H54 (cell line): Measurements from ENCODE around the gene CAV2.
"Not testable (repeated sequence)": the region's sequence is repeated elsewhere in the genome, so short reads cannot be mapped to it uniquely, and the experiment has no call there.

Experiments used
- DNase-seq: peaks from one replicate; pipeline ENCODE4 v3.0.0; 2011; ENCODE audit warnings: low spot score, mixed read lengths; ENCODE audit not compliant: insufficient read length
- FAIRE-seq: peaks from 3 replicates; lab custom pipeline; 2011; peaks lifted over from hg19 to GRCh38; lab: Jason Lieb, UNC
- POLR2A ChIP-seq: IDR thresholded peaks from 2 replicates; pipeline ENCODE4 v1.6.1; 2011; ENCODE audit warnings: low read depth, mild to moderate bottlenecking, low read length

Gene CAV2

GRCh38 chr7:116483271-116483942, 16.1 kb upstream of the CAV2 start:
- DNase-seq (no peak), FAIRE-seq (no peak)
- no peak for TF ChIP-seq POLR2A

GRCh38 chr7:116484389-116484788, 15.1 kb upstream of the CAV2 start:
- DNase-seq, FAIRE-seq: not testable (repeated sequence)

- FAIRE-seq (no peak), DNase-seq (no peak)
- TF ChIP-seq POLR2A: no peak
Observed at GRCh38 chr7:116487907-116488521, 11.5 kb upstream of the CAV2 start.

- DNase-seq (no peak), FAIRE-seq (peak; percentile 53)
- TF ChIP-seq POLR2A: no peak
Observed at GRCh38 chr7:116490351-116490750, 9.2 kb upstream of the CAV2 start.

- TF ChIP-seq POLR2A: no peak
- DNase-seq (no peak), FAIRE-seq (no peak)
Observed at GRCh38 chr7:116491887-116492653, 7.5 kb upstream of the CAV2 start.

GRCh38 chr7:116492654-116493109, 6.9 kb upstream of the CAV2 start:
- no peak for FAIRE-seq
- no peak for TF ChIP-seq POLR2A

GRCh38 chr7:116493449-116493848, 6.1 kb upstream of the CAV2 start:
- DNase-seq (no peak), FAIRE-seq (no peak)
- TF ChIP-seq POLR2A: no peak

More at GRCh38 chr7:116492654-116493109, 6.9 kb upstream of the CAV2 start:
- no peak for DNase-seq

- FAIRE-seq: peak; percentile 11
- no peak for TF ChIP-seq POLR2A
- DNase-seq: no peak
Observed at GRCh38 chr7:116494472-116494871, 5.1 kb upstream of the CAV2 start.

GRCh38 chr7:116495736-116496135, 3.8 kb upstream of the CAV2 start:
- no peak for DNase-seq
- no peak for FAIRE-seq
- TF ChIP-seq POLR2A: no peak

GRCh38 chr7:116496653-116497052, 2.9 kb upstream of the CAV2 start:
- no peak for DNase-seq
- TF ChIP-seq POLR2A: no peak
- FAIRE-seq: no peak

- FAIRE-seq: no peak
- TF ChIP-seq POLR2A: no peak
- no peak for DNase-seq
Observed at GRCh38 chr7:116497708-116498107, 1.8 kb upstream of the CAV2 start.

- DNase-seq: no peak
- no peak for FAIRE-seq
- no peak for TF ChIP-seq POLR2A
Observed at GRCh38 chr7:116500078-116500853, 728 bp downstream of the CAV2 start.

- no peak for TF ChIP-seq POLR2A
- DNase-seq (no peak), FAIRE-seq (no peak)
Observed at GRCh38 chr7:116501425-116502167, 2.1 kb downstream of the CAV2 start.
